ENCODE measurements around the gene TBL1X.

DNA sequence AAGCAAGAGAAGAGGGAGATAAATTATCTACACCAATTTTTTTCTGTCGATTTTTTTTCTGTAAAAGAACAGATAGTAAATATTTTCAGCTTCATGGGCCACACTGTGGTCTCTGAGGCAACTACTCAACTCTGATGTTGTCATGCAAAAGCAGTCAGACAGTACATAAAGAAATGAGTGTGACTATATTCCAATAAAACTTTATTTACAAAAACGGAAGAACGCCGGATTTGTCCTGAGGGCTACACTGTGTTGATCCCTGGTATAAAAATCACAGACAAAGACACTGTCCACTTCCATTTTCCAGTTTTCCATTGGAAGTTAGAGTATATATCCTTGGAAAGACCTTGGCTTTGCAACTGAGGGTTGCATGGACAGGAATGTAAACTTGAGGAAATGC, 282.8 kb downstream of the TBL1X start:
- TF ChIP-seq, protein P1, sequence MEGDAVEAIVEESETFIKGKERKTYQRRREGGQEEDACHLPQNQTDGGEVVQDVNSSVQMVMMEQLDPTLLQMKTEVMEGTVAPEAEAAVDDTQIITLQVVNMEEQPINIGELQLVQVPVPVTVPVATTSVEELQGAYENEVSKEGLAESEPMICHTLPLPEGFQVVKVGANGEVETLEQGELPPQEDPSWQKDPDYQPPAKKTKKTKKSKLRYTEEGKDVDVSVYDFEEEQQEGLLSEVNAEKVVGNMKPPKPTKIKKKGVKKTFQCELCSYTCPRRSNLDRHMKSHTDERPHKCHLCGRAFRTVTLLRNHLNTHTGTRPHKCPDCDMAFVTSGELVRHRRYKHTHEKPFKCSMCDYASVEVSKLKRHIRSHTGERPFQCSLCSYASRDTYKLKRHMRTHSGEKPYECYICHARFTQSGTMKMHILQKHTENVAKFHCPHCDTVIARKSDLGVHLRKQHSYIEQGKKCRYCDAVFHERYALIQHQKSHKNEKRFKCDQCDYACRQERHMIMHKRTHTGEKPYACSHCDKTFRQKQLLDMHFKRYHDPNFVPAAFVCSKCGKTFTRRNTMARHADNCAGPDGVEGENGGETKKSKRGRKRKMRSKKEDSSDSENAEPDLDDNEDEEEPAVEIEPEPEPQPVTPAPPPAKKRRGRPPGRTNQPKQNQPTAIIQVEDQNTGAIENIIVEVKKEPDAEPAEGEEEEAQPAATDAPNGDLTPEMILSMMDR (IDR thresholded peaks at IDR 0.05; ENCODE audit: insufficient read depth, low read depth, low read length) = no peak
- no peak for TF ChIP-seq EZH2 (IDR thresholded peaks at IDR 0.05; ENCODE audit: insufficient read depth, low read length)

Data from astrocyte (in vitro differentiated cells and primary cell).